H1 (cell line): ENCODE measurements around the gene SPATA31D4. TPM values are rescaled to one million over a fixed set of nuclear protein-coding genes. Genes with fewer than 3 reads are reported as not detected.

Experiments used
- EP300 ChIP-seq, 2 experiments: IDR thresholded peaks; 1 replicate in 1 of 2; 2 replicates in 1 of 2; pipeline ENCODE4 v1.6.1; 2011 to 2012; ENCODE audit warnings: low read depth in 2 of 2, low read length in 2 of 2, mild to moderate bottlenecking in 2 of 2, borderline replicate concordance in 1 of 2, inconsistent platforms in 1 of 2, moderate library complexity in 1 of 2
- GTF2F1 ChIP-seq: IDR thresholded peaks from 2 replicates; pipeline ENCODE4 v1.6.1; 2012; ENCODE audit warnings: low read depth, low read length, improper control_type of control experiment, borderline replicate concordance
- HDAC6 ChIP-seq: IDR thresholded peaks from one replicate; pipeline ENCODE4 v1.7.1; 2012; ENCODE audit warnings: low read depth, mild to moderate bottlenecking, inconsistent platforms, low read length, moderate library complexity
- JUND ChIP-seq: IDR thresholded peaks from 2 replicates; pipeline ENCODE4 v1.6.1; 2011; ENCODE audit warnings: mild to moderate bottlenecking, improper control_type of control experiment, low read length
- RAD21 ChIP-seq, 2 experiments: IDR thresholded peaks in 1 of 2; conservative IDR thresholded peaks in 1 of 2; 2 replicates each; pipeline ENCODE4 v1.6.1; 2011; ENCODE audit warnings: low read depth in 2 of 2, low read length in 2 of 2, improper control_type of control experiment in 1 of 2, inconsistent platforms in 1 of 2, mild to moderate bottlenecking in 1 of 2, moderate library complexity in 1 of 2
- TAF1 ChIP-seq: IDR thresholded peaks from 2 replicates; pipeline ENCODE4 v1.6.1; 2011; ENCODE audit warnings: mild to moderate bottlenecking, low read depth, low read length
- polyA plus RNA-seq, 7 experiments: library from polyadenylated mRNA; depleted of rRNA in 3 of 7; stranded (reverse) in 5 of 7; unstranded in 2 of 7; fragments of >200 nt in 5 of 7; fragments of 200-250 nt in 2 of 7; gene quantifications; 1 replicate in 5 of 7; 2 replicates in 1 of 7; 4 replicates in 1 of 7; pipeline versions ENCODE4 v1.2.1 to v1.2.3, GENCODE V29; 2011 to 2013; ENCODE audit warnings: missing spikeins in 2 of 7, mixed read lengths in 2 of 7
- total RNA-seq: library from RNA; stranded (reverse); fragmentation: NEBNext Ultra II Directional; extraction: Animal tissue kit (Norgen Biotek cat#: 25700); gene quantifications from 2 replicates; pipeline ENCODE4 v1.2.1, GENCODE V29; 2021

Gene SPATA31D4
- total and polyA plus RNA-seq, 2 of the 8 experiments (the other 6 are each of a cell fraction or from before 2014, with no cell fraction given), result not detected

DNA sequence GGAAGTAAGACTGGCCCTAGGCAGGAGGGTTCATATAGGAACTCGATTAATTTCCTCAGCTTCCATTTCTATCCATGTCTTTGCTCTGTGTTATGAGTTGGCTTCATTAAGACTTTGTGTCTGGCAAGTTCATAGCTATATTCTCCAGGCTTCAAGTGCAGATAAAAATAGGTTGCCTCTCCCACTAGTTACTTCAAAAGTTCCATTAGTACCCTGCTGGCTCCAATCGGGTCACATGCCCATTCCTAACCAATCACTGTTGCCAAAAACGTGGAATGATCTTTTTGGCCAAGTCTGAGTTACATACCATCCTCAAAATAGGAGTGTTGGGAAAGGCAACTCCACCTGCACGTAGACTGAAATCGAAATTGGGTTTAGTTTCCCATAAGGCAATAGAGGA lies 46.5 kb downstream of the SPATA31D4 start (continued):
- TF ChIP-seq EP300 (IDR thresholded peaks at IDR 0.05; ENCODE audit: borderline replicate concordance in 1 of 2, low read depth in 2 of 2, low read length in 2 of 2) (no peak), TAF1 (no peak), HDAC6 (no peak), GTF2F1 (no peak), JUND (no peak), RAD21 (IDR thresholded peaks at IDR 0.05 in 1 of 2, conservative IDR thresholded peaks at IDR 0.05 in 1 of 2; ENCODE audit: low read depth in 2 of 2, low read length in 2 of 2) (no peak)
